Measurements from ENCODE around the gene ICAM5.
"Not testable (repeated sequence)": the region's sequence is repeated elsewhere in the genome, so short reads cannot be mapped to it uniquely, and the experiment has no call there.

ICAM5 gene

GRCh38 chr19:10274589-10274988 lies 15.2 kb upstream of the ICAM5 start:
- H3K4me1 ChIP-seq (ENCODE audit: insufficient read depth, low read length) = no peaks in the 10 kb centered on the region; the same call in 1 of the 2 replicates
- H3K9me3 ChIP-seq (ENCODE audit: insufficient read depth, low read depth, low read length) = no peaks in the 10 kb centered on the region
- H3K27ac ChIP-seq (ENCODE audit: low read length) = no peak overlapping the region
- H3K4me3 ChIP-seq (ENCODE audit: low read length) = no peak overlapping the region
- peaks cover 34% of the 10 kb centered on the region for H3K27me3 ChIP-seq (ENCODE audit: insufficient read depth, low read length)
- no peak overlapping the region for H3K9ac ChIP-seq (ENCODE audit: low read depth, low read length)
- H3K36me3 ChIP-seq (ENCODE audit: insufficient read depth, low read depth, low read length) = no peaks in the 10 kb centered on the region

GRCh38 chr19:10277795-10278589 lies 11.8 kb upstream of the ICAM5 start:
- no peak overlapping the region for H3K4me3 ChIP-seq (ENCODE audit: low read length)
- H3K36me3 ChIP-seq (ENCODE audit: insufficient read depth, low read depth, low read length) = no peaks in the 10 kb centered on the region
- H3K27me3 ChIP-seq (ENCODE audit: insufficient read depth, low read length) = 0 out of 2 replicates have a peak, but pooled peaks cover under 1% of the 10 kb centered on the region
- no peak overlapping the region for H3K27ac ChIP-seq (ENCODE audit: low read length)
- H3K9ac ChIP-seq (ENCODE audit: low read depth, low read length) = no peak overlapping the region
- no peaks in the 10 kb centered on the region for H3K9me3 ChIP-seq (ENCODE audit: insufficient read depth, low read depth, low read length)
- no peaks in the 10 kb centered on the region for H3K4me1 ChIP-seq (ENCODE audit: insufficient read depth, low read length)

- Histone ChIP-seq H3K9ac (ENCODE audit: low read depth, low read length) (no peak overlapping the region), H3K36me3 (ENCODE audit: insufficient read depth, low read depth, low read length) (no peaks in the 10 kb centered on the region), H3K4me3 (ENCODE audit: low read length) (no peak overlapping the region), H3K27ac (ENCODE audit: low read length) (no peak overlapping the region), H3K9me3 (ENCODE audit: insufficient read depth, low read depth, low read length) (no peaks in the 10 kb centered on the region), H3K4me1 (ENCODE audit: insufficient read depth, low read length) (no peaks in the 10 kb centered on the region), H3K27me3 (ENCODE audit: insufficient read depth, low read length) (no peaks in the 10 kb centered on the region)
Measured at GRCh38 chr19:10278935-10279334, 10.8 kb upstream of the ICAM5 start.

- Histone ChIP-seq H3K4me3 (ENCODE audit: low read length) (no peak overlapping the region), H3K27me3 (ENCODE audit: insufficient read depth, low read length) (no peaks in the 10 kb centered on the region), H3K9me3 (ENCODE audit: insufficient read depth, low read depth, low read length) (no peaks in the 10 kb centered on the region), H3K4me1 (ENCODE audit: insufficient read depth, low read length) (no peaks in the 10 kb centered on the region), H3K9ac (ENCODE audit: low read depth, low read length) (no peak overlapping the region), H3K36me3 (ENCODE audit: insufficient read depth, low read depth, low read length) (no peaks in the 10 kb centered on the region), H3K27ac (ENCODE audit: low read length) (no peak overlapping the region)
Measured at GRCh38 chr19:10279737-10280442, 9.9 kb upstream of the ICAM5 start.

GRCh38 chr19:10282043-10282442 lies 7.7 kb upstream of the ICAM5 start:
- not testable (repeated sequence) for H3K27ac ChIP-seq (ENCODE audit: low read length); H3K4me3 ChIP-seq (ENCODE audit: low read length); H3K9me3 ChIP-seq (ENCODE audit: insufficient read depth, low read depth, low read length); H3K36me3 ChIP-seq (ENCODE audit: insufficient read depth, low read depth, low read length); H3K4me1 ChIP-seq (ENCODE audit: insufficient read depth, low read length); H3K9ac ChIP-seq (ENCODE audit: low read depth, low read length)
- peaks cover 13% of the 10 kb centered on the region for H3K27me3 ChIP-seq (ENCODE audit: insufficient read depth, low read length)

DNA sequence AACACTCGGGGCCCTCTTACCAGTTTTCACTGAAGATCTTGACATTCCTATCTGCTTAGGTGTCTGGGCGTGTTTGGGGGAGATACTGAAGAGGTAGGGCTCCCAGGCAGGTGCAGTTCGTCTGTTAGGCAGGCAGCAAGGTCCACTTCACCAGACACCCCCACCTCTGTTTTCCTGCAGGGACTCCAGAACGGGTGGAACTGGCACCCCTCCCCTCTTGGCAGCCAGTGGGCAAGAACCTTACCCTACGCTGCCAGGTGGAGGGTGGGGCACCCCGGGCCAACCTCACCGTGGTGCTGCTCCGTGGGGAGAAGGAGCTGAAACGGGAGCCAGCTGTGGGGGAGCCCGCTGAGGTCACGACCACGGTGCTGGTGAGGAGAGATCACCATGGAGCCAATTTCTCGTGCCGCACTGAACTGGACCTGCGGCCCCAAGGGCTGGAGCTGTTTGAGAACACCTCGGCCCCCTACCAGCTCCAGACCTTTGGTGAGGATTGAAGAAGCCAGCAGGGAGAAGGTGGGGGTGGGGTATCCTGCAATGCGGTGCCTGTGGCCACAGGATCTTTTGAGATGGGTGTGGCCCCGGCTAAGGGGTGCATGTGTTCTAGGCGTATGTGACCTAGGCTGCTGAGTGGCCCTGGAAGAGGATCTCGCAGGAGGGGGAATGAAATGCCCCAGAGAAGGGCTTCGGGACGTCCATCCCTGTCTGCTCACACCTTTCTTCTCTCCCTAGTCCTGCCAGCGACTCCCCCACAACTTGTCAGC lies 6.3 kb upstream of the ICAM5 start:
- Histone ChIP-seq H3K27me3 (ENCODE audit: insufficient read depth, low read length) (peaks cover 28% of the 10 kb centered on the region), H3K27ac (ENCODE audit: low read length) (no peak overlapping the region)

GRCh38 chr19:10284065-10284959 lies 5.4 kb upstream of the ICAM5 start:
- H3K4me1 ChIP-seq (ENCODE audit: insufficient read depth, low read length) = peaks cover 4% of the 10 kb centered on the region; the same call in 1 of the 2 replicates
- H3K27ac ChIP-seq (ENCODE audit: low read length) = no peak overlapping the region

More for the DNA sequence above, 6.3 kb upstream of the ICAM5 start:
- Histone ChIP-seq H3K4me3 (ENCODE audit: low read length) (no peak overlapping the region), H3K9ac (ENCODE audit: low read depth, low read length) (no peak overlapping the region), H3K36me3 (ENCODE audit: insufficient read depth, low read depth, low read length) (no peaks in the 10 kb centered on the region), H3K9me3 (ENCODE audit: insufficient read depth, low read depth, low read length) (no peaks in the 10 kb centered on the region), H3K4me1 (ENCODE audit: insufficient read depth, low read length) (no peaks in the 10 kb centered on the region)

GRCh38 chr19:10284960-10285278 lies 4.8 kb upstream of the ICAM5 start:
- Histone ChIP-seq H3K4me3 (ENCODE audit: low read length) (no peak overlapping the region), H3K9me3 (ENCODE audit: insufficient read depth, low read depth, low read length) (no peaks in the 10 kb centered on the region), H3K9ac (ENCODE audit: low read depth, low read length) (no peak overlapping the region), H3K27me3 (ENCODE audit: insufficient read depth, low read length) (peaks cover 42% of the 10 kb centered on the region), H3K27ac (ENCODE audit: low read length) (no peak overlapping the region), H3K36me3 (ENCODE audit: insufficient read depth, low read depth, low read length) (no peaks in the 10 kb centered on the region), H3K4me1 (ENCODE audit: insufficient read depth, low read length) (peaks cover 4% of the 10 kb centered on the region; the same call in 1 of the 2 replicates)

More at GRCh38 chr19:10284065-10284959, 5.4 kb upstream of the ICAM5 start:
- H3K9ac ChIP-seq (ENCODE audit: low read depth, low read length) = no peak overlapping the region
- no peaks in the 10 kb centered on the region for H3K36me3 ChIP-seq (ENCODE audit: insufficient read depth, low read depth, low read length)
- H3K9me3 ChIP-seq (ENCODE audit: insufficient read depth, low read depth, low read length) = no peaks in the 10 kb centered on the region
- peaks cover 36% of the 10 kb centered on the region for H3K27me3 ChIP-seq (ENCODE audit: insufficient read depth, low read length)
- H3K4me3 ChIP-seq (ENCODE audit: low read length) = no peak overlapping the region

GRCh38 chr19:10285393-10285792 lies 4.4 kb upstream of the ICAM5 start:
- H3K9ac ChIP-seq (ENCODE audit: low read depth, low read length) = no peak overlapping the region
- peaks cover 7% of the 10 kb centered on the region; the same call in 1 of the 2 replicates for H3K4me1 ChIP-seq (ENCODE audit: insufficient read depth, low read length)
- no peak overlapping the region for H3K27ac ChIP-seq (ENCODE audit: low read length)
- no peaks in the 10 kb centered on the region for H3K9me3 ChIP-seq (ENCODE audit: insufficient read depth, low read depth, low read length)
- H3K36me3 ChIP-seq (ENCODE audit: insufficient read depth, low read depth, low read length) = no peaks in the 10 kb centered on the region
- H3K27me3 ChIP-seq (ENCODE audit: insufficient read depth, low read length) = peaks cover 47% of the 10 kb centered on the region
- no peak overlapping the region for H3K4me3 ChIP-seq (ENCODE audit: low read length)

GRCh38 chr19:10286803-10287737 lies 2.7 kb upstream of the ICAM5 start, which contains the start of gene ICAM4:
Gene ICAM4, plus strand, starts transcription at chr19:10286955. Its CDS starts 58 bp downstream, at chr19:10287013.
- no peaks in the 10 kb centered on the region for H3K36me3 ChIP-seq (ENCODE audit: insufficient read depth, low read depth, low read length)
- no peak within 1 kb of the TSS for H3K27ac ChIP-seq (ENCODE audit: low read length)
- H3K4me1 ChIP-seq (ENCODE audit: insufficient read depth, low read length) = peaks cover 12% of the 10 kb centered on the region; the same call in 1 of the 2 replicates
- peaks cover 64% of the 10 kb centered on the region for H3K27me3 ChIP-seq (ENCODE audit: insufficient read depth, low read length)
- no peak within 1 kb of the TSS for H3K9ac ChIP-seq (ENCODE audit: low read depth, low read length)
- H3K9me3 ChIP-seq (ENCODE audit: insufficient read depth, low read depth, low read length) = no peaks in the 10 kb centered on the region
- peak within 1 kb of the TSS; percentile 60; the same call in 1 of the 2 replicates for H3K4me3 ChIP-seq (ENCODE audit: low read length)

Measured in iPS-20b (cell line).